Cortex of kidney (tissue), 1 donor: ENCODE results near the gene FHL2.

Source experiments
- DNase-seq: peaks from one replicate; lab custom pipeline; 2025; lab: John Stamatoyannopoulos, UW

FHL2 gene

GRCh38 chr2:105378921-105379383, 19.9 kb downstream of the FHL2 start:
- DNase-seq = no peak

- DNase-seq = no peak
Observed at GRCh38 chr2:105378276-105378840, 20.5 kb downstream of the FHL2 start.

GRCh38 chr2:105377871-105378270, 21.0 kb downstream of the FHL2 start:
- DNase-seq = no peak

- DNase-seq = no peak
Observed at GRCh38 chr2:105376789-105377240, 22.0 kb downstream of the FHL2 start.

- DNase-seq = no peak
Observed at GRCh38 chr2:105376010-105376409, 22.8 kb downstream of the FHL2 start.

GRCh38 chr2:105375001-105375561, 23.8 kb downstream of the FHL2 start:
- DNase-seq = no peak

GRCh38 chr2:105373895-105374401, 24.9 kb downstream of the FHL2 start:
- no peak for DNase-seq

GRCh38 chr2:105373344-105373781, 25.5 kb downstream of the FHL2 start:
- DNase-seq = no peak

- DNase-seq = no peak
Observed at GRCh38 chr2:105371810-105372209, 27.0 kb downstream of the FHL2 start.

GRCh38 chr2:105371156-105371555, 27.7 kb downstream of the FHL2 start:
- no peak for DNase-seq

GRCh38 chr2:105369777-105370690, 28.8 kb downstream of the FHL2 start:
- DNase-seq = no peak

GRCh38 chr2:105368759-105369408, 30.0 kb downstream of the FHL2 start:
- no peak for DNase-seq

- DNase-seq = no peak
Observed at GRCh38 chr2:105365206-105365605, 33.6 kb downstream of the FHL2 start.

GRCh38 chr2:105364436-105365139, 34.3 kb downstream of the FHL2 start:
- DNase-seq = no peak

- DNase-seq = no peak
Observed at GRCh38 chr2:105362862-105363591, 35.8 kb downstream of the FHL2 start.

- no peak for DNase-seq
Observed at GRCh38 chr2:105361102-105361889, 37.6 kb downstream of the FHL2 start.

- DNase-seq = no peak
Observed at GRCh38 chr2:105358593-105358992, 40.3 kb downstream of the FHL2 start.

- no peak for DNase-seq
Observed at GRCh38 chr2:105357122-105357521, 41.7 kb downstream of the FHL2 start.

- no peak for DNase-seq
Observed at GRCh38 chr2:105344704-105345345, 54.0 kb downstream of the FHL2 start.
